Bone marrow (tissue), 2 donors: ENCODE data around the gene CBFB.
"Not testable (repeated sequence)": the region's sequence is repeated elsewhere in the genome, so short reads cannot be mapped to it uniquely, and the experiment has no call there.

Experiments used
- DNase-seq, 2 donors: peaks; one replicate each; lab custom pipeline; 2025; lab: John Stamatoyannopoulos, UW

Gene CBFB

GRCh38 chr16:67041520-67041919, 12.6 kb downstream of the CBFB start:
- DNase-seq, result not testable (repeated sequence)

DNA sequence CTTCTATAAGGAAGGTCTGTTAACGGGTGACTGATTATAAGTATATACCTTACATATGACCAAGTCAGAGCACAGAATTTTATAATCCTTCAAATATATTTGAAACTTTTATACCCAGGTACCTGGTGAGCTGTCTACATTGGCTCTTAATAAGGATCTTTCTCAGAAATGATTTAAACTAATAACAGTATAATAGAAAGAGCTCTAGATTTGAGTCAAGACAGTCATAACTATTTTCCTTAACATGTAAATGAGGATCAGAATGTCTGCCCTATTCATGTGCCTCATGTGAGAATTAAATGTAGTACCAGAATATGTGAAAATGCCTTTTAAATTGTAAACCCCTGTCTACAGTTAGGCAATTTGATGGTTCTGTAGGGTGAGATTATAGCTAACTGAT, 14.5 kb downstream of the CBFB start:
- DNase-seq, result no peak

DNA sequence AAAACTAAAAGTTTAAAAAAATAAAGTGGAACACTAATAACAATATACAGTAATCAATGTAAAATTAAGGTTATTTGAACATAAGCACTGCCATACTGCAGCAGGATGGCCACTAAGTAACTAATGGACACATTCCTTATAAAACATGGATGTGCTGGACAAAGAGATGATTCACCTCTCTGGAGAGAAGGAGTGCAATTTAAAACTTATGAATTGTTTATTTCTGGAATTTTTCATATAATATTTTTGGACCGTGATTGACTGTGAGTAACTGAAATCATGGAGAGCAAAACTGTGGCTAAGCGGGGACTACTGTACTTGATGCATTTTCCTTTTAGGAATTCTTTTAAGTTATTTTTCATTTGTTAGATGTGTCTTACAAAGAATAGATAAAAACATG, 21.8 kb downstream of the CBFB start:
- no peak for DNase-seq

DNA sequence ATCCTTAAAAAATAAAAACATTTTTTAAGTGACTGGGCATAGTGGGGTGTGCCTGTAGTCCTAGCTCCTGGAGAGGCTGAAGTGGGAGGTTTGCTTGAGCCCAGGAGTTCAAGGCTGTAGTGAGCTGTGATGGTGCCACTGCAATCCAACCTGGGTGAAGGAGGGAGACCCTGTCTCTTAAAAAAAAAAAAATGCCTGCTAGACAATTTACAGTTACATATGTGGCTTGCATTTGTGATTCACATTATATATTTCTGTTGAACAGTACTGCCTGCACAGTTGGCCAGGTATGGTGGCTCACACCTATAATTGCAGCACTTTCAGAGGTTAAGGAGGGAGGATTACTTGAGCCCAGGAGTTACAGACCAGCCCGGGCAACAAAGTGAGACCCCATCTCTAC, 23.4 kb downstream of the CBFB start:
- DNase-seq, result no peak

GRCh38 chr16:67053767-67054334, 24.9 kb downstream of the CBFB start:
- no peak for DNase-seq

DNA sequence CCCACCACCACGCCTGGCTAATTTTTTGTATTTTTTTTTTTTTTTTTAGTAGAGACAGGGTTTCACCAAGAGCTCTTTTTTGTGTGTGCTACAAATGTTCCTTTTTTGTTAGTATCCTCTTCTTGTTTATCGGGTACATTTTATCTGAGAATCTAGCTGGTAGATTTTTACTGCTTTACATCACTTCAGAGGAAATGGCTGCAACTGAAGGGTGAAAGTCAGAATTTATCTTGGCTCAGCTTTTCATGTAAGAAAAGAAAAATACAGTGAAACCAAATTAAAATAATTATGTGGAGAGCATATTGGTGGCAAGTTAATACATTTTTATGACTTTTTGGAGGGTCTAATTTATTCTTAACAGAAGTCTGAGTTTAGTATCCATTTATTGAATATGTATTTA, 26.0 kb downstream of the CBFB start:
- no peak for DNase-seq

DNA sequence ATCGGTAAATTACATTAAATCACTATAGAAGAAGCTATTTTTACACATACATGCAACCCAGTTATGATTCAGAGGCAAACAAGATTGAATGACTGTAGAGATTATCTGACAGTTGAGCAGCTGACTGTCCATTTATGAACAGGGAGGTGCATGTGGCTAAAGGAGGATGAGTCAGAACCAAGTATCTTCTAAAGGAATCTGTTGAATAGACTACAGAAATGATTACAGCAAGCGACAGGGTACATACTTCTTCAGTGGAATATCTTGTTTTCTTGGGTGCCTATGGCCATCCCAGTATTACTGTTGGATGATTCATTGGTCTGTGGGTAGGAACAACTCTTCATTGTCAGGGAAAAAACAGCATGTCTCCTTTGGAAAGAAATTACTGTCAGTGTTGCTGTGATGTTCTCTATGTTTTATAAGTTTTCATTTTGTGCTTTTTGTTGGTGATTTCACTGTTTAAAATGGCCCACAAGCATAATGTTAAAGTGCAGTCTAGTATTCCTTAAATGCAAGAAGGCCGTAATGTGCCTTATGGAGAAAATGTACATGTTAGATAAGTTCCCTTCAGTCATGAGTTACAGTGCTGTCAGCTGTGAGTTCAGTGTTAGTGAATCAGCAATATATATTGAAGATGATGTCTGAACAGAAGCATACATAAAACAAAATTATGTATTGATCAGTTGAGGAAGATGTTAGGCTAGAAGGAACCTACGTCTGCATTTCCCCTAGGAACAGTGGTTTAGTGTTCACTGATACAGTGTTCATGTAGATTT, 27.0 kb downstream of the CBFB start:
- peak in 1 of 2 donors; percentile 38 for DNase-seq

GRCh38 chr16:67063008-67063407, 34.1 kb downstream of the CBFB start:
- DNase-seq, result no peak

DNA sequence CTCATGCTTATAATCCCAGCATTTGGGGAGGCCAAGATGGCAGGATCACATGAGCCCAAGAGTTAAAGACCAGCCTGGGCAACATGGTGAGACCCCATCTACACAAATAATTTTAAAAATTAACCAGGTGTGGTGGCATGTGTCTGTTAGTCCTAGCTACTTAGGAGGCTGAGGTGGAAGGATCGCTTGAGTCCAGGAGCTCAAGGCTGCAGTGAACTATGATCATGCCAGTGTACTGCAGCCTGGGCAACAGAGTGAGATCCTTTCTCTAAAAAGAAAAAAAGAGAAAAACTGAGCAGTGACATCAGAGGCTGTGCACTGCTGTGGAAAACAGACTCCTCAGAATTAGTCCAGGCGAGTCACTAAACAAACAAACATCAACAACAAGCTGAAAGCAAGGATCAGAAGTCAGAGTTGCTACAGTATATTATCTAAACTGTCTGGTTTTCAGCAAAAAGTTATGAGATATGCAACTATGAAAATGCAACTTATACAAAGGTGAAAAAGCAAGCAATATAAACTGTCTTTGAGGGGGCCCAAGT, 39.3 kb downstream of the CBFB start:
- DNase-seq, result no peak

GRCh38 chr16:67071476-67072048, 42.6 kb downstream of the CBFB start:
- no peak for DNase-seq

GRCh38 chr16:67075331-67075730, 46.4 kb downstream of the CBFB start:
- no peak for DNase-seq

GRCh38 chr16:67077871-67078270, 48.9 kb downstream of the CBFB start:
- no peak for DNase-seq

GRCh38 chr16:67082100-67082499, 53.2 kb downstream of the CBFB start:
- DNase-seq, result no peak

DNA sequence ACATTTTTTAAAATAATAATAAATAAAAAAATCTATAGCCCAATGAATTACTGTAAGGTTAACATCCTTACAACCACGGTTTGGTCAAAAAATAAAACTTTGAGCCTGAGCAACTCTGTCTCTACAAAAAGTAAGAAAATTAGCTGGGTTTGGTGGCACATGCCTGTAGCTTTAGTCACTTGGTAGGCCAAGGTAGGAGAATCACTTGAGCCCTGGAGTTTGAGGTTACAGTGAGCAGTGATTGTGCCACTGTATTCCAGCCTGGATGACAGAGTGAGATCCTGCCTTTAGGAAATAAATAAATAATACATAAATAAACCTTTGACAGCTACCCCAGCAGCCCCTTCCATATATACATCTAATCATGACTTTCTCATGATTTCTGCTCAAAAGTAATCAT, 53.9 kb downstream of the CBFB start:
- DNase-seq, result no peak

- no peak for DNase-seq
Measured at GRCh38 chr16:67084345-67085028, 55.5 kb downstream of the CBFB start.

DNA sequence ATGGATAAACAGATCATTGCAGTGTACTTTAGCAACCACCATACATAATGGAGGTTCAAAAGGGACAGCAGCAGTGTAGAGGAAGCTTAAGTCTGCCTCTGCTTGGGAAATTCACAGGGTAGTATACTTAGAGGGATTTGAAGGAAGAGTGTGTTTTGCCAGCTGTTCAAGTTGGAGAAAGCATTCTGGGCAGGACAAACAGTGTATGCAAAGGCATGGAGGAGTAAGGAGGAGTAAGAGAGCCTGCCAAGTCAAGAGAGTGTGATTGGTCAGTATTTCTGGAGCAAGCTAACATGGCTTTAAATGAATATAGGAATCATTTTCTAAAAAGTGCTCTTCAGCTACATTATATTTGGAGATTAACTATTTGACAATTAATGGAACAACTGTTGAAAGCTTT, 57.9 kb downstream of the CBFB start:
- no peak for DNase-seq

GRCh38 chr16:67087291-67087690, 58.3 kb downstream of the CBFB start:
- DNase-seq, result no peak

- no peak for DNase-seq
Measured at GRCh38 chr16:67087803-67088202, 58.9 kb downstream of the CBFB start.

DNA sequence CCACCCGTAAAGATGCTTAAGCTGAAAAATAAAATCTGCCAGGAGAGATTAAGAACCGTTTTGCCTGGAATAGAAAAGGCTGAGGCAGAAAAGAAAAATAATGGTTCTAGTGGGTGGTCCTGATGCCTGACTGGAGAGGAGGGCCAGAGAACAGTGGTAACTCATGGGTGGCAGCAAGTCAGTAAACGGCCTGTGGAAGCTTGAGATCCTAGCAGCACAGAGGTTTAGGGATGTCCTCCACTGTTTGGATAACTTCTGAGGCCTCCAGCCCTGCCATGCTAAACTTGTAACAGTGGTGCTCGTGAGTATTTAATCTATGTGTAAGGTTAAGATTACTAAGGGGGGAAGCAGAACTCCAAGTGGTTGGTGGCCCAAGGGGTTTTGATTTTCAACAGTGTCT, 59.6 kb downstream of the CBFB start:
- no peak for DNase-seq

GRCh38 chr16:67089101-67089500, 60.2 kb downstream of the CBFB start:
- no peak for DNase-seq

DNA sequence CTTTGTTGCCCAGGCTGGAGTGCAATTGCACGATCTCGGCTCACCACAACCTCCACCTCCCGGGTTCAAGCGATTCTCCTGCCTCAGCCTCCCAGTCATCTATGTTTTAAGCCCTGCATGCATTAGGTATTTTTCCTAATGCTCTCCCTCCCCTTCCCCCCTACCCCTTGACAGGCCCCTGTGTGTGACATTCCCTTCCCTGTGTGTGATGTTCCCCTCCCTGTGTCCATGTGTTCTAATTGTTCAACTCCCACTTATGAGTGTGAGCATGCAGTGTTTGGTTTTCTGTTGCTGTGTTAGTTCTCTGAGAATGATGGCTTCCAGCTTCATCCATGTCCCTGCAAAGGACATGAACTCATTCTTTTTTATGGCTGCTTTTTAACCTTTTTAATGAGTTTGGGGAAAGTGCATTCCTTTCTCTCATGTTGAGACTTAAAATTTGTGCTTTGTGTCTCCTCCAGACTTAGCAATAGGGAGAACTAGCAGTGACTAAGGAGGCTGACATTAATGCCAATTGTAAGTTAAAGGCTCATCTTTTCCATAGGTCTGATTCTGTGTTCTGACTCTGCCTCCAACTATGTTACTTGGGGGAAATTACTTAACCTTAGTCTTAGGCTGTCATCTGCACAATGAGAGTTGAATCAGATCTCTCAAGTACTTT, 63.1 kb downstream of the CBFB start:
- DNase-seq, result no peak

DNA sequence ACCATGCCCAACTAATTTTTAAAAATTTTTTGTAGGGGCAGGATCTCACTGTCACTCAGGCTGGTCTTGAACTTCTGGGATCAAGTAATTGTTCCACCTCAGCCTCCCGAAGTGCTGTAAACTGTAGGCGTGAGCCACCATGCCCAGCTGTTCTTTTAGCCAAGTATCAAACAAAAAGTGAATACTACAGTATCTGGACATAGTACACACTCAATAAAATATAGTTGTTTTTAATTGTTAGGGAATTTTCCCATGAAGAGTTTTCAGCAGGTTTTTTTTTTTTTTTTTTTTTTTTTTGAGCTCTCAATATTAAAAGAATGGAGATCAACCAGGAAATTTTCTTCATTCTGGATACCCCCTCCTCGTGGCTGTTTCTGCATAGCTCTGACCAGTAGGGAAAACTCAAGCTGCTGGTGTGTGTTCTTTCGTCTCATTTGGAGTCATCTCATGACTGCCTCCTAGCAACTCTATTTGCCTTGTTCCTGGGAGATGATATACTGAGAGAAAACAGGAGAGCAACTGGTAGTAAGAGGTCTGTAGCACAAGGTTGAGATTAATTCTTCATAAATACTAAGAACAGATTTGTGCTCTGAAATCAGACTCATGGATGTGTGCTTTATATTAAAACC, 64.3 kb downstream of the CBFB start:
- no peak for DNase-seq
